GM19328 (cell line): ENCODE measurements around the gene RNF41.

ENCODE experiments used
- ATAC-seq: cut with Tn5 transposase; IDR thresholded peaks from one replicate; pipeline ENCODE4 v1.9.1; 2021; ENCODE audit warnings: mild to moderate bottlenecking, moderate library complexity; ENCODE audit not compliant: unreplicated experiment

RNF41 gene

GRCh38 chr12:56154246-56154771, 67.4 kb downstream of the RNF41 start:
- no peak for ATAC-seq

- ATAC-seq = no peak
Observed at GRCh38 chr12:56153678-56154065, 68.0 kb downstream of the RNF41 start.

- ATAC-seq = no peak
Observed at GRCh38 chr12:56152756-56153677, 68.7 kb downstream of the RNF41 start.
